ENCODE measurements around the gene PHF1.
A peak's percentile ranks its signal among the peaks of the same experiment; 100 is the strongest.

- TF ChIP-seq POLR2AphosphoS5 (IDR thresholded peaks at IDR 0.05; ENCODE audit: low read depth, low read length) (peak; percentile 56; the same call in 1 of the 2 replicates), POLR2A (IDR thresholded peaks at IDR 0.05; ENCODE audit: low read depth, low read length) (no peak), TAF1 (IDR thresholded peaks at IDR 0.05; ENCODE audit: low read depth, low read length) (no peak), SPI1 (IDR thresholded peaks at IDR 0.05; ENCODE audit: low read depth, low read length) (0 out of 2 replicates have a peak, but pooled peaks have one; percentile 23), POU2F2 (IDR thresholded peaks at IDR 0.05; ENCODE audit: low read depth, low read length) (no peak), PAX5 (IDR thresholded peaks at IDR 0.05; ENCODE audit: insufficient read depth, low read length, severe bottlenecking) (no peak)
Observed at GRCh38 chr6:33391922-33392594, 18.8 kb upstream of the PHF1 start.
